GM12801 (cell line): Measurements from ENCODE around the gene OR6Q1.

Source experiments
- CTCF ChIP-seq: IDR thresholded peaks from one replicate; pipeline ENCODE4 v1.5.1; 2011; ENCODE audit warnings: control low read depth; ENCODE audit not compliant: insufficient read length; ENCODE audit errors: extremely low read depth

The OR6Q1 gene

GRCh38 chr11:58030653-58031052 lies at the start of gene OR6Q1:
TSS of gene OR6Q1 (plus strand) at chr11:58030953. CDS start at chr11:58030953, 0 bp downstream.
- TF ChIP-seq CTCF: no peak

- TF ChIP-seq CTCF: no peak
Measured at GRCh38 chr11:57981536-57981935, 49.2 kb upstream of the OR6Q1 start.

- no peak for TF ChIP-seq CTCF
Measured at GRCh38 chr11:57982776-57983175, 48.0 kb upstream of the OR6Q1 start.

- TF ChIP-seq CTCF: no peak
Measured at GRCh38 chr11:57983191-57983590, 47.6 kb upstream of the OR6Q1 start.

GRCh38 chr11:58000699-58001098 lies 30.1 kb upstream of the OR6Q1 start:
- TF ChIP-seq CTCF: no peak

GRCh38 chr11:58003036-58003435 lies 27.7 kb upstream of the OR6Q1 start:
- TF ChIP-seq CTCF: no peak

GRCh38 chr11:58003591-58003990 lies 27.2 kb upstream of the OR6Q1 start:
- TF ChIP-seq CTCF: no peak

GRCh38 chr11:58004664-58005063 lies 26.1 kb upstream of the OR6Q1 start:
- TF ChIP-seq CTCF: no peak
